ENCODE data around the gene SYT2. TPM values are rescaled to one million over a fixed set of nuclear protein-coding genes. Genes with fewer than 3 reads are reported as not detected.

The SYT2 gene
- total RNA-seq, 1 experiment from 2014 or later: 12.1 TPM

DNA sequence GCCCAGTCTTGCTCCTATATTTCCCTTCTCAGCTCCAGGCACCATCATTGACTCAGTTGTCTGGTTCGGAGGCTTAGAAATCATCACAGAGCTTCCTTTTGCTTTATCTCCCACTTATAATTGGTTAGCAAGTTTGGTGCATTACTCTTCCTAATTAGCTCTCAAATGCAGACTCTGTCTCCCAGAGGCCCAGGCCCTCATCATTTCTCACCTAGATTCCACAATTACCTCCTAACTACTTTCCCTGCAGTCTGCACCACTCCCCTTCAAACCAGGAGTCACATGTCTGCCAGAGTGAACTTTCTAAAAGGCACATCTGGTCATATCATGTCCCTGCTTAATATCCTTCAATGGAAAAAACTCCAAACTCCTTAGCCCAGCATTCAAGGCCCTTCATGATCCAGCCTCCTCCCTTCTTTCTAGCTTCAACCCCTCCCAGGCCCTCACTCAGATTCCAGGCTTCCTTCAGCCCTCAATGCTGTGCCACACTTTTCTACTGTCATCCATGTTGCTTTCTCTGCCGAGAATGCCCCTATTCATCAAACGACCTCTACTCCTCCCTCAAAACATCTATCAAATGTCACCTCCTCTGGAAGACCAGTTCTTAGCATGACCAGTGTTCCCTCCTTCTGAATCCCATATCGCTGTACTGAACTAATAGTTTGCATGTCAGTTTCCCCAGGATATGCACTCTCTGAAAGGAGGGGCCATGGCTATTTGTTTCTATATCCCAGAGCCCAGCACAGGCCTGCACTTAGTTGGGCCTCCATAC lies 30.7 kb downstream of the SYT2 start (continued):
- TF ChIP-seq, protein P1, sequence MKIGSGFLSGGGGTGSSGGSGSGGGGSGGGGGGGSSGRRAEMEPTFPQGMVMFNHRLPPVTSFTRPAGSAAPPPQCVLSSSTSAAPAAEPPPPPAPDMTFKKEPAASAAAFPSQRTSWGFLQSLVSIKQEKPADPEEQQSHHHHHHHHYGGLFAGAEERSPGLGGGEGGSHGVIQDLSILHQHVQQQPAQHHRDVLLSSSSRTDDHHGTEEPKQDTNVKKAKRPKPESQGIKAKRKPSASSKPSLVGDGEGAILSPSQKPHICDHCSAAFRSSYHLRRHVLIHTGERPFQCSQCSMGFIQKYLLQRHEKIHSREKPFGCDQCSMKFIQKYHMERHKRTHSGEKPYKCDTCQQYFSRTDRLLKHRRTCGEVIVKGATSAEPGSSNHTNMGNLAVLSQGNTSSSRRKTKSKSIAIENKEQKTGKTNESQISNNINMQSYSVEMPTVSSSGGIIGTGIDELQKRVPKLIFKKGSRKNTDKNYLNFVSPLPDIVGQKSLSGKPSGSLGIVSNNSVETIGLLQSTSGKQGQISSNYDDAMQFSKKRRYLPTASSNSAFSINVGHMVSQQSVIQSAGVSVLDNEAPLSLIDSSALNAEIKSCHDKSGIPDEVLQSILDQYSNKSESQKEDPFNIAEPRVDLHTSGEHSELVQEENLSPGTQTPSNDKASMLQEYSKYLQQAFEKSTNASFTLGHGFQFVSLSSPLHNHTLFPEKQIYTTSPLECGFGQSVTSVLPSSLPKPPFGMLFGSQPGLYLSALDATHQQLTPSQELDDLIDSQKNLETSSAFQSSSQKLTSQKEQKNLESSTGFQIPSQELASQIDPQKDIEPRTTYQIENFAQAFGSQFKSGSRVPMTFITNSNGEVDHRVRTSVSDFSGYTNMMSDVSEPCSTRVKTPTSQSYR (CRISPR knock-in tag; IDR thresholded peaks at IDR 0.05): no peak
- no peak for TF ChIP-seq E2F4 (CRISPR knock-in tag; IDR thresholded peaks at IDR 0.05; ENCODE audit: borderline replicate concordance, low read depth)
- no peak for TF ChIP-seq RORB (CRISPR knock-in tag; IDR thresholded peaks at IDR 0.05)
- TF ChIP-seq PREB (CRISPR knock-in tag; IDR thresholded peaks at IDR 0.05; ENCODE audit: borderline replicate concordance): no peak
- TF ChIP-seq, protein P2, sequence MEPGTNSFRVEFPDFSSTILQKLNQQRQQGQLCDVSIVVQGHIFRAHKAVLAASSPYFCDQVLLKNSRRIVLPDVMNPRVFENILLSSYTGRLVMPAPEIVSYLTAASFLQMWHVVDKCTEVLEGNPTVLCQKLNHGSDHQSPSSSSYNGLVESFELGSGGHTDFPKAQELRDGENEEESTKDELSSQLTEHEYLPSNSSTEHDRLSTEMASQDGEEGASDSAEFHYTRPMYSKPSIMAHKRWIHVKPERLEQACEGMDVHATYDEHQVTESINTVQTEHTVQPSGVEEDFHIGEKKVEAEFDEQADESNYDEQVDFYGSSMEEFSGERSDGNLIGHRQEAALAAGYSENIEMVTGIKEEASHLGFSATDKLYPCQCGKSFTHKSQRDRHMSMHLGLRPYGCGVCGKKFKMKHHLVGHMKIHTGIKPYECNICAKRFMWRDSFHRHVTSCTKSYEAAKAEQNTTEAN (CRISPR knock-in tag; IDR thresholded peaks at IDR 0.05): no peak
- TF ChIP-seq ESRRA (CRISPR knock-in tag; IDR thresholded peaks at IDR 0.05; ENCODE audit: borderline replicate concordance): no peak

DNA sequence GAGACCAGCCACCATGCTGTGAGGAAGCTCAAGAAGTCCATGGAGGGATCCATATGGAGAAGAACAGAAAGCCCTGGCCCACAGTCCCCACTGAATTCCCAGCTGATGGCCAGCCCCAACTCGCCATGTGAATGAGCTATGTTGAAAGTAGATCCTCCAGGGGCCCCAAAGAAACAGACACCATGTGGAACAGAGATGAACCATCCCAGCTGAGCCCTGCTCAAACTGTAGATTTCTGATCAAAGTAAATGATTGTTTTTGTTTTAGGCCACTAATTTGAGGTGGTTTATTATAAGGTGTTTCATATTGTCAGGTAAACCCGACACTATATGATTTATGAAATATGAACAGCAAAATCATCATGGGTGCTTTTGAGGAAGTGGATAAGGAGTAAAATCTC lies 32.8 kb downstream of the SYT2 start:
- CTCF ChIA-PET: interaction anchor here (0.6 to 1.8 kb wide), 3 partner anchors 7 to 16 kb away, joined by 3 to 4 read pairs (median 4); no protein-coding TSS in a partner anchor
- Mint-ChIP-seq H3K36me3 (peaks cover 14% of the 10 kb centered on the region), H3K4me1 (peaks cover 14% of the 10 kb centered on the region), H3K27ac (no peak overlapping the region), H3K4me3 (no peak overlapping the region), H3K9me3 (peaks cover 16% of the 10 kb centered on the region), H3K27me3 (ENCODE audit: low read depth) (no peaks in the 10 kb centered on the region; the same call in 1 of the 2 replicates)
- no peak for DNase-seq (ENCODE audit: low spot score)
- TF ChIP-seq TEAD1 (CRISPR knock-in tag; IDR thresholded peaks at IDR 0.05): no peak
- TF ChIP-seq ZNF138 (CRISPR knock-in tag; conservative IDR thresholded peaks at IDR 0.05): no peak
- TF ChIP-seq, protein P3, sequence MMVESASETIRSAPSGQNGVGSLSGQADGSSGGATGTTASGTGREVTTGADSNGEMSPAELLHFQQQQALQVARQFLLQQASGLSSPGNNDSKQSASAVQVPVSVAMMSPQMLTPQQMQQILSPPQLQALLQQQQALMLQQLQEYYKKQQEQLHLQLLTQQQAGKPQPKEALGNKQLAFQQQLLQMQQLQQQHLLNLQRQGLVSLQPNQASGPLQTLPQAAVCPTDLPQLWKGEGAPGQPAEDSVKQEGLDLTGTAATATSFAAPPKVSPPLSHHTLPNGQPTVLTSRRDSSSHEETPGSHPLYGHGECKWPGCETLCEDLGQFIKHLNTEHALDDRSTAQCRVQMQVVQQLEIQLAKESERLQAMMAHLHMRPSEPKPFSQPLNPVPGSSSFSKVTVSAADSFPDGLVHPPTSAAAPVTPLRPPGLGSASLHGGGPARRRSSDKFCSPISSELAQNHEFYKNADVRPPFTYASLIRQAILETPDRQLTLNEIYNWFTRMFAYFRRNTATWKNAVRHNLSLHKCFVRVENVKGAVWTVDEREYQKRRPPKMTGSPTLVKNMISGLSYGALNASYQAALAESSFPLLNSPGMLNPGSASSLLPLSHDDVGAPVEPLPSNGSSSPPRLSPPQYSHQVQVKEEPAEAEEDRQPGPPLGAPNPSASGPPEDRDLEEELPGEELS (CRISPR knock-in tag; IDR thresholded peaks at IDR 0.05): no peak
- TF ChIP-seq, protein P4, sequence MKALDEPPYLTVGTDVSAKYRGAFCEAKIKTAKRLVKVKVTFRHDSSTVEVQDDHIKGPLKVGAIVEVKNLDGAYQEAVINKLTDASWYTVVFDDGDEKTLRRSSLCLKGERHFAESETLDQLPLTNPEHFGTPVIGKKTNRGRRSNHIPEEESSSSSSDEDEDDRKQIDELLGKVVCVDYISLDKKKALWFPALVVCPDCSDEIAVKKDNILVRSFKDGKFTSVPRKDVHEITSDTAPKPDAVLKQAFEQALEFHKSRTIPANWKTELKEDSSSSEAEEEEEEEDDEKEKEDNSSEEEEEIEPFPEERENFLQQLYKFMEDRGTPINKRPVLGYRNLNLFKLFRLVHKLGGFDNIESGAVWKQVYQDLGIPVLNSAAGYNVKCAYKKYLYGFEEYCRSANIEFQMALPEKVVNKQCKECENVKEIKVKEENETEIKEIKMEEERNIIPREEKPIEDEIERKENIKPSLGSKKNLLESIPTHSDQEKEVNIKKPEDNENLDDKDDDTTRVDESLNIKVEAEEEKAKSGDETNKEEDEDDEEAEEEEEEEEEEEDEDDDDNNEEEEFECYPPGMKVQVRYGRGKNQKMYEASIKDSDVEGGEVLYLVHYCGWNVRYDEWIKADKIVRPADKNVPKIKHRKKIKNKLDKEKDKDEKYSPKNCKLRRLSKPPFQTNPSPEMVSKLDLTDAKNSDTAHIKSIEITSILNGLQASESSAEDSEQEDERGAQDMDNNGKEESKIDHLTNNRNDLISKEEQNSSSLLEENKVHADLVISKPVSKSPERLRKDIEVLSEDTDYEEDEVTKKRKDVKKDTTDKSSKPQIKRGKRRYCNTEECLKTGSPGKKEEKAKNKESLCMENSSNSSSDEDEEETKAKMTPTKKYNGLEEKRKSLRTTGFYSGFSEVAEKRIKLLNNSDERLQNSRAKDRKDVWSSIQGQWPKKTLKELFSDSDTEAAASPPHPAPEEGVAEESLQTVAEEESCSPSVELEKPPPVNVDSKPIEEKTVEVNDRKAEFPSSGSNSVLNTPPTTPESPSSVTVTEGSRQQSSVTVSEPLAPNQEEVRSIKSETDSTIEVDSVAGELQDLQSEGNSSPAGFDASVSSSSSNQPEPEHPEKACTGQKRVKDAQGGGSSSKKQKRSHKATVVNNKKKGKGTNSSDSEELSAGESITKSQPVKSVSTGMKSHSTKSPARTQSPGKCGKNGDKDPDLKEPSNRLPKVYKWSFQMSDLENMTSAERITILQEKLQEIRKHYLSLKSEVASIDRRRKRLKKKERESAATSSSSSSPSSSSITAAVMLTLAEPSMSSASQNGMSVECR (CRISPR knock-in tag; IDR thresholded peaks at IDR 0.05; ENCODE audit: borderline replicate concordance): no peak
- no peak for TF ChIP-seq NR1H2 (CRISPR knock-in tag; IDR thresholded peaks at IDR 0.05)
- no peak for TF ChIP-seq NFE2L1 (CRISPR knock-in tag; IDR thresholded peaks at IDR 0.05)
- no peak for TF ChIP-seq STAT6 (CRISPR knock-in tag; conservative IDR thresholded peaks at IDR 0.05; ENCODE audit: low read depth)
- TF ChIP-seq, protein P5, sequence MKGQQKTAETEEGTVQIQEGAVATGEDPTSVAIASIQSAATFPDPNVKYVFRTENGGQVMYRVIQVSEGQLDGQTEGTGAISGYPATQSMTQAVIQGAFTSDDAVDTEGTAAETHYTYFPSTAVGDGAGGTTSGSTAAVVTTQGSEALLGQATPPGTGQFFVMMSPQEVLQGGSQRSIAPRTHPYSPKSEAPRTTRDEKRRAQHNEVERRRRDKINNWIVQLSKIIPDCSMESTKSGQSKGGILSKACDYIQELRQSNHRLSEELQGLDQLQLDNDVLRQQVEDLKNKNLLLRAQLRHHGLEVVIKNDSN (CRISPR knock-in tag; IDR thresholded peaks at IDR 0.05): no peak
- POLR2A ChIA-PET: no interaction called here
- ATAC-seq: no peak

Data from WTC11 (cell line).